RWPE1 (cell line): ENCODE data around the gene C1R.

Experiments
- CTCF ChIA-PET: fragments of 350-600 bp; sonication (Branson Sonifier 250); formaldehyde crosslinking; extraction: SDS; loops from one replicate; lab custom pipeline; 2021; lab: Yijun Ruan, JAX
- POLR2A ChIA-PET: fragments of 400-600 bp; formaldehyde crosslinking; extraction: SDS; loops from one replicate; lab custom pipeline; 2020; ENCODE audit warnings: antibody characterized with exemption; ENCODE audit not compliant: low non-redundant PET; lab: Yijun Ruan, JAX
- DNase-seq: peaks from one replicate; pipeline ENCODE4 v3.0.0; 2012; ENCODE audit warnings: low spot score
- H3K27ac ChIP-seq: fragments of 450-650 bp; 2 replicates; pipeline ENCODE4 v1.5.1; 2017
- TF ChIP-seq, protein P1 (sequence below): fragments of 450-650 bp; conservative IDR thresholded peaks from 2 replicates; pipeline ENCODE4 v1.5.1; 2017; ENCODE audit warnings: low read depth, mild to moderate bottlenecking

The C1R gene

DNA sequence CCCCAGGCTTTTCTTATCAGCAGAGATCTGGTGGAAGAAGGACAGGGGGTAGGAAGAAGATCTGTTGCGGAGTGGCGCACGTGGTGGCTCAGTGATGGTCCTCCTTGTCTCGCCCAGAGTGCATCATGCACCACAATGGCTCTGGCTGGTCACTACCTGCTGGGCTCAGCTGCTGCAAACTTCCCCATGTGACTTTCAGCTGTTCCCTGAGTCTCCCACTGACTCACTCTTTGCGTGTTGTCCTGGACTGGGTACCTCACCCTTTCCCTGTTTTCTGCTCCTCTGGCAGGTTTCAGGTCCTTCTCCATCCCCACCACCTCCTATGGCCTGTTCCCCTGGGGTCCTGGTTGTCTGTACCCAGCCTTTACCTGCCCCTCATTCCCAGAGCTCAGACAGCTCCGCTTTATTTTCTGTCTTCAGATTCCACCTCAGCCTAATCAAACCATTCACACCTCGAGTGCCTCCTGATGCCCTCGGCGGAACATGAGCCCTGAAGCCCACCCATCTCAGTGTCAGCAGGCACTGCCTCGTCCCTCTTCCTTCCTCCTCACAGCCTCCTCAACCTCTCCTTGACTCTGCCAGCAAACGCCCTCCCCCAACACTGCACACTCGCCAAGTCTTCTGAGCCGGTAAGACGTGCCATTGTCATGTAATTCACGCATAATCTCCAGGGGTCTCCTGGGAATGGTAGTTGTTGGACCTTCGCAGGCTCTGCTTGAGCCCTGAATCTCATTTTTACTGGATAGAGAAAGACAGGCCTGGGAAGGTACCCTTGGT is 1.8 kb downstream of the C1R start:
- POLR2A ChIA-PET = no interaction called here
- no peak overlapping the region for H3K27ac ChIP-seq
- TF ChIP-seq, protein P1, sequence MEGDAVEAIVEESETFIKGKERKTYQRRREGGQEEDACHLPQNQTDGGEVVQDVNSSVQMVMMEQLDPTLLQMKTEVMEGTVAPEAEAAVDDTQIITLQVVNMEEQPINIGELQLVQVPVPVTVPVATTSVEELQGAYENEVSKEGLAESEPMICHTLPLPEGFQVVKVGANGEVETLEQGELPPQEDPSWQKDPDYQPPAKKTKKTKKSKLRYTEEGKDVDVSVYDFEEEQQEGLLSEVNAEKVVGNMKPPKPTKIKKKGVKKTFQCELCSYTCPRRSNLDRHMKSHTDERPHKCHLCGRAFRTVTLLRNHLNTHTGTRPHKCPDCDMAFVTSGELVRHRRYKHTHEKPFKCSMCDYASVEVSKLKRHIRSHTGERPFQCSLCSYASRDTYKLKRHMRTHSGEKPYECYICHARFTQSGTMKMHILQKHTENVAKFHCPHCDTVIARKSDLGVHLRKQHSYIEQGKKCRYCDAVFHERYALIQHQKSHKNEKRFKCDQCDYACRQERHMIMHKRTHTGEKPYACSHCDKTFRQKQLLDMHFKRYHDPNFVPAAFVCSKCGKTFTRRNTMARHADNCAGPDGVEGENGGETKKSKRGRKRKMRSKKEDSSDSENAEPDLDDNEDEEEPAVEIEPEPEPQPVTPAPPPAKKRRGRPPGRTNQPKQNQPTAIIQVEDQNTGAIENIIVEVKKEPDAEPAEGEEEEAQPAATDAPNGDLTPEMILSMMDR = no peak
- DNase-seq = no peak
- CTCF ChIA-PET = interaction anchor here (1.1 to 1.6 kb wide), 2 partner anchors 19 to 167 kb away, joined by 3 to 7 read pairs; partner anchors contain the start of gene C1RL

DNA sequence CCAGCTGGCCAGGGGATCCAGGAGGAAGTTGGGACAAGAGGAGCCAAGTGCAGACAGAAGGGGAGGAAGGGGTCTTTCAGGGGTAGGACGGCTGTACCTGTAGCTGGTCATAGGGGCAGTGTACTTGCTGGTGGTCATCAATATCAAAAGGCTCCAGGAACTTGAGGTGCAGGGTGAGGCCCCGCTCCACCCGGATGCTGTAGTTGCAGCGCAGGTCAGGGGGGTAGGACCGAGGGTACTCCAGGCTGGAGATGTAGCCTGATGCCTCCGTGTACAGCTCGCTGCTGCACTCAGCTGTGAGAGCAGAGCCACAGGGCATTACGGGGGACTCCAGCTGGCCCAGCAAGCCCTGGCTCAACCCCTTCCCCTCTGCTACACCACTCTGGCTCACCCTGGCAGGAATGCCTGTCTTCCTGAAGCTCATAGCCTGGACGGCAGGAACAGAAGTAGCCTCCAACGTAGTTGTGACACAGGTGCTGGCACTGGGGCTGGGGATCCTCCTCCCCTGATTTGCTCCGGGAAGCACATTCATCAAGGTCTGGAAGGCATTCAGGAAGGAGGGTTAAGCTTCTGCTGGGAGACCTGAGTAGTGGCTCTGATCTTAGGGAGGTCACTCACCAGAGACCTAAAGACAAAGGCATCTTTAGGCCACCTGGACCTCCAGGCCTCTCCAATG is 2.9 kb downstream of the C1R start:
- ChIA-PET CTCF (interaction anchor here (0.6 to 1.6 kb wide), 3 partner anchors 20 to 1520 kb away, joined by 3 to 7 read pairs (median 3); partner anchors contain the start of gene C1RL), POLR2A (no interaction called here)
- TF ChIP-seq, protein P1 = no peak
- no peak for DNase-seq
- H3K27ac ChIP-seq = no peak overlapping the region

DNA sequence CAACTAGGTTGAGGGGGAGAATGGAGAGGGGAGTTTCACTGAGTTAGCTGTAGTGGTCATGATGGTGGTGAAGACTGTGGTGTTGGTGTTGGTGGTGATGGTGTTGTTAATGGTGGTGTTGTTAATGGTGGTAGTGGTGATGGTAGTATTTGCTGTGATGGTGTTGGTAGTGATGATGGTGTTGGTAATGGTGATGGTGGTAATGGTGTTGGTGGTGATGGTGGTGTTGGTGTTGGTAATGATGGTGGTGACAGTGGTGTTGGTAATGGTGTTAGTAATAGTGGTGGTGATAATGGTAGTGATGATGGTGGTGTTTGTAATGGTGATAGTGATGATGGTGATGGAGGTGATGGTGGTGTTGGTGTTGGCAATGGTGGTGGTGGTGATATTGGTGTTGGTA is 9.1 kb downstream of the C1R start:
- DNase-seq = no peak
- TF ChIP-seq, protein P1 = no peak
- ChIA-PET POLR2A (no interaction called here), CTCF (no interaction called here)
- no peak overlapping the region for H3K27ac ChIP-seq

DNA sequence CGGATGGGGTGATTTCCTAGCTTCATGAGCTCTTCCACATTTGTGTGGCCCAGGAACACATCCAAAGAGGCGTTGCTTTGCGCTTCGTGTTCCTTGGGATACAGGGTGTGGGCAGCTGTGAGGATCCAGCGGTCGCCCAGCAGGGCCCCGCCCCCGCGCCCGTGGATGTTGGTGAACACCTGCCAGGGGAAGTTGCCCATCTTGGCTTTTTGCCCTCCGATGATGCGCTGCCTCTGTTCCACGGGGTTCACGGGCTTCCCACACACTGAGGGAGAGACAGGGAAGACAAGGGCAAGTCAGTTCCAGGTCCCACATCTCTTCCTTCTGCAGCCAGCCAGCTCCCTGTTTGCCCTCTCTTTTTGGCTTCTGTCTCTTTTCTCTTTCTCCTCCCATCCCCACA is 11.2 kb downstream of the C1R start:
- H3K27ac ChIP-seq = peak overlapping the region; percentile 74
- ChIA-PET POLR2A (no interaction called here), CTCF (interaction anchor here (0.6 kb wide), 1 partner anchor 23 kb away, joined by 5 read pairs; no protein-coding TSS in a partner anchor)
- DNase-seq = no peak
- TF ChIP-seq, protein P1 = no peak

DNA sequence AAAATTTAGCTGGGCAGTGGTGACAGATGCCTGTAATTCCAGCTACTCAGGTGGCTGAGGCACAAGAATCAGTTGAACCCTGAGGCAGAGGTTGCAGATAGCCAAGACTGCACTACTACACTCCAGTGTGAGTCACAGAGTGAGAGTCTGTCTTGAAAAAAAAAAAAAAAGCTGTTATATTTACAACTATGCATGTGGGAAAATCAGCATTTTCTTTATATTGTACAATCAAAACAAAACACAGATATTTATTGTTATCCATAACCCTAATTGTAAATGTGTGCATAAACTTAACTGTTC is 12.5 kb downstream of the C1R start:
- CTCF ChIA-PET = interaction anchor here (0.8 kb wide), 1 partner anchor 20 kb away, joined by 3 read pairs; no protein-coding TSS in a partner anchor
- TF ChIP-seq, protein P1 = no peak
- H3K27ac ChIP-seq = peak overlapping the region; percentile 95
- POLR2A ChIA-PET = interaction anchor here (0.6 to 1.1 kb wide), 4 partner anchors 19 to 111 kb away, joined by 3 to 5 read pairs (median 4); no protein-coding TSS in a partner anchor
- DNase-seq = no peak

DNA sequence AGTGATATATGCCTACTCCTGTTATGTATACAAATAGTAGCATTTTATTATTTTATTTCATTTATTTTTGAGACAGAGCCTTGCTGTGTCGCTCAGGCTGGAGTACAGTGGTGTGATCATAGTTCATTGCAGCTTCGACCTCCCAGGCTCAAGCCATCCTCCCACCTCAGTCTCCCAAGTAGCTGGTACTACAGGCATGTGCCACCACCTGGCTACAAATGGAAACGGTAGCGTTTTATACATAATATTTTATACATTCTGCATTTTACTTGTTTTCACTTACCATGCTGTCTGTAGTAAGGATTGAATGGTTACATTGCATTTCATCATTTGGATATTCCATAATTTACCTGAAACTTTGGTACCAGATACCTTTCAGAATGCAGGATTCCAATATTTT is 14.1 kb downstream of the C1R start:
- ChIA-PET POLR2A (no interaction called here), CTCF (no interaction called here)
- DNase-seq = no peak
- H3K27ac ChIP-seq = no peak overlapping the region
- TF ChIP-seq, protein P1 = no peak
